Mucosa of descending colon (tissue), 3 donors: ENCODE measurements around the gene SLC17A2. TPM values are rescaled to one million over a fixed set of nuclear protein-coding genes. Genes with fewer than 3 reads are reported as not detected.
A peak's percentile ranks its signal among the peaks of the same experiment; 100 is the strongest.

Experiments
- ATAC-seq: fragments of 200-7000 bp; cut with Tn5 transposase; one replicate; pipeline ENCODE4 v1.9.1; 2020; ENCODE audit warnings: mild to moderate bottlenecking, moderate library complexity
- DNase-seq, 3 donors: peaks; one replicate each; pipeline ENCODE4 v3.0.0-alpha.2; 2020
- H3K36me3 ChIP-seq: fragments of 200-600 bp; one replicate; pipeline ENCODE4 v1.8.0; 2021; ENCODE audit warnings: low read depth, mild to moderate bottlenecking
- H3K4me1 ChIP-seq: fragments of 200-600 bp; one replicate; pipeline ENCODE4 v1.8.0; 2021; ENCODE audit warnings: low read depth, mild to moderate bottlenecking
- H3K4me3 ChIP-seq: fragments of 200-600 bp; one replicate; pipeline ENCODE4 v1.8.0; 2021; ENCODE audit warnings: mild to moderate bottlenecking
- H3K9me3 ChIP-seq: fragments of 200-600 bp; one replicate; pipeline ENCODE4 v1.8.0; 2021; ENCODE audit warnings: mild to moderate bottlenecking
- intact Hi-C, 2 donors: fragments of 100-400 bp; cut with DNase I in 1 of 2; cut with micrococcal nuclease in 1 of 2; formaldehyde crosslinking; loops; one replicate each; pipeline versions ENCODE4 v1.11.0 to v1.11.1; 2022; cut with DNase I, micrococcal nuclease
- total RNA-seq, 3 donors: library from RNA; stranded (reverse); fragmentation: NEBNext Ultra II Directional in 2 of 3; extraction: Animal tissue kit (Norgen Biotek cat#: 25700) in 2 of 3; gene quantifications; one replicate each; pipeline versions ENCODE4 v1.2.1 to v1.2.4, GENCODE V29; 2021 to 2023
- TF ChIP-seq, protein P1 (sequence below): fragments of 200-600 bp; IDR thresholded peaks from one replicate; pipeline ENCODE4 v1.8.0; 2022; ENCODE audit warnings: antibody characterized with exemption, mild to moderate bottlenecking
- donor health status: DM: no; HTN: no; CAD: no; lungs with moderate emphysema.
- donor health status: DM: no; HTN: no; CAD: no.
- donor health status: DM: no; HTN: yes; CAD: no.

The SLC17A2 gene
- total RNA-seq, 3 donors from 2014 or later: not detected

- TF ChIP-seq, protein P1, sequence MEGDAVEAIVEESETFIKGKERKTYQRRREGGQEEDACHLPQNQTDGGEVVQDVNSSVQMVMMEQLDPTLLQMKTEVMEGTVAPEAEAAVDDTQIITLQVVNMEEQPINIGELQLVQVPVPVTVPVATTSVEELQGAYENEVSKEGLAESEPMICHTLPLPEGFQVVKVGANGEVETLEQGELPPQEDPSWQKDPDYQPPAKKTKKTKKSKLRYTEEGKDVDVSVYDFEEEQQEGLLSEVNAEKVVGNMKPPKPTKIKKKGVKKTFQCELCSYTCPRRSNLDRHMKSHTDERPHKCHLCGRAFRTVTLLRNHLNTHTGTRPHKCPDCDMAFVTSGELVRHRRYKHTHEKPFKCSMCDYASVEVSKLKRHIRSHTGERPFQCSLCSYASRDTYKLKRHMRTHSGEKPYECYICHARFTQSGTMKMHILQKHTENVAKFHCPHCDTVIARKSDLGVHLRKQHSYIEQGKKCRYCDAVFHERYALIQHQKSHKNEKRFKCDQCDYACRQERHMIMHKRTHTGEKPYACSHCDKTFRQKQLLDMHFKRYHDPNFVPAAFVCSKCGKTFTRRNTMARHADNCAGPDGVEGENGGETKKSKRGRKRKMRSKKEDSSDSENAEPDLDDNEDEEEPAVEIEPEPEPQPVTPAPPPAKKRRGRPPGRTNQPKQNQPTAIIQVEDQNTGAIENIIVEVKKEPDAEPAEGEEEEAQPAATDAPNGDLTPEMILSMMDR: no peak
Observed at GRCh38 chr6:25913741-25914140, 16.8 kb downstream of the SLC17A2 start.

DNA sequence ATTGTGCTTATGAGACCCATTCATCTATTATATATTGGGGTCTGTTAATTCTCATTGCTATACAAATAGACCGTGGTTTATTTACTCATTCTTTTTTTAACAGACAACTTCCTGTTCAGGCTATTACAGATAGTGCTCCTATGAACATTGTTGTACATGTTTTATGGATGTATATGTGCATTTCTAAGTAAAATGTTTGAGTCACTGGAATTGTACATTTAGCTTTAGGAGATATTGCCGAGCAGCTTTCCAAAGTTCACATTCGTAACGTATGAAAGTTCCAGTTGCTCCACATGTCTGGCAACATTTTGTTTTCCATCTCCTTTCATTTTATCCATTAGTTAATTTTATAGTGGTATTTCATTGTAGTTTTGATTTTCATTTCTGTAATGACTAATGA, 19.1 kb downstream of the SLC17A2 start:
- intact Hi-C loops: no loop called here
- H3K36me3 ChIP-seq: no peaks in the 10 kb centered on the region
- no peaks in the 10 kb centered on the region for H3K4me1 ChIP-seq
- H3K9me3 ChIP-seq: no peaks in the 10 kb centered on the region
- TF ChIP-seq, protein P1: no peak
- ATAC-seq: peak; percentile 77
- no peak overlapping the region for H3K4me3 ChIP-seq
- DNase-seq: no peak

More at GRCh38 chr6:25913741-25914140, 16.8 kb downstream of the SLC17A2 start:
- Histone ChIP-seq H3K36me3 (no peaks in the 10 kb centered on the region), H3K4me3 (no peak overlapping the region), H3K4me1 (no peaks in the 10 kb centered on the region), H3K9me3 (no peaks in the 10 kb centered on the region)
- DNase-seq (no peak), ATAC-seq (no peak)
- intact Hi-C loops: no loop called here

DNA sequence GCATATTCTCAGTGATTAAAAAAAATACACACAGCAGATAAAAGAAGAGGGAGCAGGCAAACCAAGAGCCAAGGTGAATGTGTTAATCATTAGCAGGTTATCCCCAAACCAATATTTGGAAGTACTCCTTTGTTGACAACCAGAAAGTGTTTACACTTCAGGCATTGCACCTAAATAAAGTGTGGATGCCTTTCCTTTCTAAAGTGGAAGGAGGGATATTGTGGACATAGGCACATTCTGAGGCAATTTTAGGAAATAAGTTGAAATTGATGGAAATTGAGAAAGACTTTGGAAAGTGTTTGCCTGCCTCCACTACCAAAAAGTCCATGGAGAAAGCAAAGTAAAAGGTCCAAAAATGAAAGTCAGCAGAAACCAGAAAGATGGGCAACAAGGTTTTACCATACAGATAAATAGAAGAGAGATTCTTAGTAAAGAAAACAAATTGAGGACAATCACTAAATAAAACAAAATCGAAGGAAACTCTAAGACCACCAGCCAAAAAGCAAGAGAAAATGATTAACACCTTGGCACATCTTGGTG, 22.9 kb downstream of the SLC17A2 start:
- ATAC-seq: no peak
- no peak for DNase-seq
- no peaks in the 10 kb centered on the region for H3K4me1 ChIP-seq
- H3K9me3 ChIP-seq: no peaks in the 10 kb centered on the region
- no peaks in the 10 kb centered on the region for H3K36me3 ChIP-seq
- intact Hi-C loops: no loop called here
- no peak overlapping the region for H3K4me3 ChIP-seq
- TF ChIP-seq, protein P1: no peak

- ATAC-seq (no peak), DNase-seq (no peak)
- Histone ChIP-seq H3K9me3 (no peaks in the 10 kb centered on the region), H3K4me3 (no peak overlapping the region), H3K4me1 (no peaks in the 10 kb centered on the region), H3K36me3 (no peaks in the 10 kb centered on the region)
- TF ChIP-seq, protein P1: no peak
- intact Hi-C loops: no loop called here
Observed at GRCh38 chr6:25903467-25904099, 26.9 kb downstream of the SLC17A2 start.

- no peak for DNase-seq
- H3K4me1 ChIP-seq: no peaks in the 10 kb centered on the region
- H3K9me3 ChIP-seq: no peaks in the 10 kb centered on the region
- H3K36me3 ChIP-seq: no peaks in the 10 kb centered on the region
- H3K4me3 ChIP-seq: no peak overlapping the region
- TF ChIP-seq, protein P1: no peak
- intact Hi-C loops: no loop called here
- ATAC-seq: no peak
Observed at GRCh38 chr6:25902071-25902470, 28.4 kb downstream of the SLC17A2 start.
